Measurements from ENCODE around the gene GP9. TPM values are rescaled to one million over a fixed set of nuclear protein-coding genes. Genes with fewer than 3 reads are reported as not detected.

GP9 gene
- total RNA-seq, 1 experiment from 2014 or later = not detected

Other genes starting within 250 kb of the GP9 start
- 28.6 and 31.7 TPM in 2 replicates for gene ACAD9, start 181.2 kb upstream of the GP9 start, total RNA-seq (2014; rRNA removed; shearing (Covaris generic))
- 0.16 TPM in 1 of 2 replicates, not detected in the other for gene CFAP92, start 66.7 kb upstream of the GP9 start, total RNA-seq (2014; rRNA removed; shearing (Covaris generic))
- gene EFCC1, start 59.5 kb upstream of the GP9 start, total RNA-seq (2014; rRNA removed; shearing (Covaris generic)) = 0.16 and 0.40 TPM in 2 replicates
- 12.7 and 13.9 TPM in 2 replicates for gene RAB43, start 61.0 kb downstream of the GP9 start, total RNA-seq (2014; rRNA removed; shearing (Covaris generic))
- 34.9 and 36.3 TPM in 2 replicates for gene ISY1, start 100.3 kb downstream of the GP9 start, total RNA-seq (2014; rRNA removed; shearing (Covaris generic))
- gene CNBP, start 123.1 kb downstream of the GP9 start, total RNA-seq (2014; rRNA removed; shearing (Covaris generic)) = 396 and 418 TPM in 2 replicates
- 205 and 216 TPM in 2 replicates for gene COPG1, start 188.8 kb downstream of the GP9 start, total RNA-seq (2014; rRNA removed; shearing (Covaris generic))
- 20.5 and 26.6 TPM in 2 replicates for gene HMCES, start 218.1 kb downstream of the GP9 start, total RNA-seq (2014; rRNA removed; shearing (Covaris generic))